DMS79 (cell line): ENCODE measurements around the gene ANKAR.
"Not testable (repeated sequence)": the region's sequence is repeated elsewhere in the genome, so short reads cannot be mapped to it uniquely, and the experiment has no call there.

Source experiments
- DNase-seq: peaks from one replicate; lab custom pipeline; 2025; lab: John Stamatoyannopoulos, UW

Gene ANKAR, protein sequence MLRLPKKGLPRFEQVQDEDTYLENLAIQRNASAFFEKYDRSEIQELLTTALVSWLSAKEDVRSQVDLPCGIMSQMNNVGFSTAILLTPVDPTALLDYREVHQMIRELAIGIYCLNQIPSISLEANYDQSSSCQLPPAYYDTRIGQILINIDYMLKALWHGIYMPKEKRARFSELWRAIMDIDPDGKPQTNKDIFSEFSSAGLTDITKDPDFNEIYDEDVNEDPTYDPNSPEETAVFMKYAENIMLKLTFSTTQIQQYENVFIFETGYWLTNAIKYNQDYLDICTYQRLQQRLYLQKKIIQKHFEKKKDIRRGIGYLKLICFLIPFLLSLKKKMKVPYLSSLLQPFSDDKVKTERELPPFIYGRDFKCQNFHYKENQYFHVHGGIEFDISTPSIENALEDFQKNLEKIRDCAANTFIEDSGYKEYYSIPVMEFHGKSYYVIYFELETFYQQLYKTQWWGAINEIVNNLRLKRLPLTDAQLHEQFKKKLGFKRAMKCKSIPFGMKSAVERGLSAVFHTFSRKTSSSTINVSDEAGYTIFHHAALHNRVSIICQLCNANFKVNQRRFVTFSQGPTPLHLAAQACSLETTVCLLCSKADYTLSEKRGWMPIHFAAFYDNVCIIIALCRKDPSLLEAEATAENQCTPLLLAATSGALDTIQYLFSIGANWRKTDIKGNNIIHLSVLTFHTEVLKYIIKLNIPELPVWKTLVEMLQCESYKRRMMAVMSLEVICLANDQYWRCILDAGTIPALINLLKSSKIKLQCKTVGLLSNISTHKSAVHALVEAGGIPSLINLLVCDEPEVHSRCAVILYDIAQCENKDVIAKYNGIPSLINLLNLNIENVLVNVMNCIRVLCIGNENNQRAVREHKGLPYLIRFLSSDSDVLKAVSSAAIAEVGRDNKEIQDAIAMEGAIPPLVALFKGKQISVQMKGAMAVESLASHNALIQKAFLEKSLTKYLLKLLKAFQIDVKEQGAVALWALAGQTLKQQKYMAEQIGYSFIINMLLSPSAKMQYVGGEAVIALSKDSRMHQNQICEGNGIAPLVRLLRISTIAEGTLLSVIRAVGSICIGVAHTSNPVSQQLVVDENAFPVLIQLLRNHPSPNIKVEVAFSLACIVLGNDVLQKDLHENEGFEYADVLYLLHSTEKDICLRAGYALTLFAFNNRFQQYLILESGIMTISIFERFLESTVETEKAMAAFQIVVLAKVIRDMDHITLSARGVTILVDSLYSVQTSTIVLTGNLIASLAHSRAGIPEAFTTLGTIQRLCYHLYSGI (N-terminal part only)

DNA sequence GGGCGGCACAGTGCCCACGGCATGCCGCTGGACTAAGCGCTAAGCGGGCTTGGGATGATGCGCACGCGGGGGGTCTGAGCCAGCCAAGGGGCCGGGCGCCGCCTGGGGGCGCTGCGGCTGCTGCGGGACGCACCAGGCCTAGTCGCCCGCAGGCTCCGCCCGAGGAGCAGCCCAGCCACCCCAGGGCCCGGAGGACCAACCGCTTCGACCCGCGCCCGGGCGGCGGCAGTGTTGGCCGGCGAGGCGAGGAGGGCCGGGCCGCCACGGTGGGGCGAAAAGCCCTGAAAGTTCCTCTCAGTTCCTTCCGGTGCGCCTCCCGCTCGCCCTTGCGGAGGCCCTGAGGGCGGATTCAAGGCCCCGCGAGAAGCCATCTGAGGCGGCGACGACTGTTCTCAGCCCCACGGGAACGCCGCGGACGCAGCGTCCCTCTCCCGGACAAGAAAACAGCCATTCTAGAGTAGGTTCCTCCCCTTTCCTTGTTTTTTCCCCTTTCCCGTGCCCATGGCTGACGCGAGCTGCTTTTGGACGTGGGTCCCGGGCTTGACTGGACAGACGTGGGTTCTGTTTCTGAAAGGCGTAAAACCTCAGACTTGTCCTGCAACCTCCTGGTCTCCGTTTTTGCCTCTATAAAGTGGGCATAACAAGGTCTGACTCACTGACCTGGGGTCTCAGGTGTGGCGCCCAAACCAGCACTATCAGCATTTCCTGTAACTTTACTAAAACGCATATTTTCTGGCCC, at the start of gene ANKAR:
ANKAR (plus strand) TSS at position 297 of the 739 bp plus-strand sequence. CDS start 1,821 bp downstream, outside the sequence.
- no peak for DNase-seq

DNA sequence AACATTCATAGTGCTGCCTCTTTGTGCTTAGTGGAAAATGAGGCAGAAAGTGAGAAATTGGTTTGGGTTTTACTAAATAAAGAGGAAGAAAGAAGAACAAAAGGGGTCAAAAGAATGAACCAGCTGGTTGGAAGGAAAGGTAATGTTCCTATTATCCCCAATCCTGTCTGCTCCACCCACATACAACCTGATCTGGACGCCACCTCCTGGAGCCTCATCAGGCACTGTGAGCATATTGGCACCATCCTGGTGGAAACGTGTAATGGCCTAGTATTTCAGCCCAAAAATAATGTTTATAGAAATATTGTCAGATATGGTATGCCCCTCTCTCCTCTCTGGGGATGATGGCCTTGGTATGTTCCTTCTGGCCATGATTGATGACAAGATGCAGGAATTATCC, 48.8 kb upstream of the ANKAR start:
- no peak for DNase-seq

- no peak for DNase-seq
Measured at GRCh38 chr2:189627789-189628188, 46.7 kb upstream of the ANKAR start.

DNA sequence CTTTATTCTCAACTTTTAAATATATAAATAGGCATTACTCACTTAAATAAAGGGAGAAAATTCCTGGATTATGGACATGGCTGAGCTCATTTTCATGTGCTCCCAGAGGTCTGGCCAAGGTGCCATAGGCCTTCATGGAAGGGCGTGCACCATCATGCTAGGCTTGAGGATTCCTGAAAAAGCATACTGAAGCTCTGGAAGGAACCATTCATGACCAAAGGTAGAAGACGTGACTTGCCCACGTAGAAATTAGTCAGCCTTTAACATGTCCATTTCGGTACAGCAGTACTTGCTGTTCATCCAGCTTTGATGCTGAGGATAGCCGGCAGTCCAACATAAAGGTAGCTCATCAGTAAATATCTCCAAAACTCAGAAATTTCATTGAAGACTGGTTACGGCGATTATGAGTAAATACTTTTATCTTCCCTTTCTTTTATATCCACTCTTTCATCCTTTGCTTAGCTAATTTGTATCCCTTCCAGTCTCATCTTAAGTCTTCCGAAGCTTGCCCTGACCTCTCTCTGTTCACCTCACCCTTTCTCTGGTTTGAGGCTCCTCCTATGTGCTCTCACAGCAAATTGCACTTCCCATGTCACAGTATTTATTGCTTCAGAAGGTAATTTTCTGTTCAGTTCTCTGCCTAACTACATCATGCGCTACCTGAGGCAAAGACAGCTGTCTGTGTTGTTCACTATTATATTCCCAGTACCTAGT, 45.5 kb upstream of the ANKAR start:
- no peak for DNase-seq

DNA sequence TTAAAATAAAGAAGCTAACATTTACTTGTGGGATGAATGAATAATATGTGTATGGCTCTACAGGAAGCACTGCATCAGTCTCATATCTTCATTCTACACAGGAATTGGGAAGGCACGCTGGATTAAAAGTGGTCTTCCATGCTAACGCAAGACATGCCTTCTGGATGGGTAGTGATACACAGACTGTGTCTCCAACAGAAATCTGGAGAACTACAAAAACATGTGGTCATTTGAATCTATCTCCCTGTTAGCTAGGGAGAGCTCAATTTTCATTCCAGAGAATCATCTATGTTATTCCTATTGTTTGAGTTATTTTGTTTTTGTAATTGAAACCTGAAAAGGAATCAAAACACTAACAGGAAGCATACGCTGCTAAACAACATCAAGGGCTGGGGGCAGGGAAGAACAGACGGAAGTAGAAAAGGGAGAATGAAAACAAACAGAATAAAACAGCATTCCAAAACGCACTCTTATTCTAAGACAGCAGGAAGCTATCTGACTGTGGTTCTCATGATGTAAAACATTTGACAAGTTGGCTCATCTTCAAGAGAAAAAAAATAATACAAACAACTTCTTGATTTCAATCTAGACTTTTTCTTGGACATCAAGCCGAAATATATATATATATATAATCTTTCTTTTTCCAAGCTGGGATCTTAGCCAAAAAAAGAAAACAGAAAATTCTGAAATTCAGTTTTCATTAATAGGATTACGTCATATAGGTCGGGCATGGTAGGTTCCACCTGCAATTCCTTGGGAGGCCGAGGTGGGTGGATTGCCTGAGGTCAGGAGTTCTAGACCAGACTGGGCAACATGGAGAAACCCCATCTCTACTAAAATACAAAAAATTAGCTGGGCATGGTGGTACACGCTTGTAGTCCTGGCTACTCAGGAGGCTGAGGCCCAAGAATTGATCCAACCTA, 44.7 kb upstream of the ANKAR start:
- DNase-seq = no peak

- no peak for DNase-seq
Measured at GRCh38 chr2:189631849-189632248, 42.6 kb upstream of the ANKAR start.

DNA sequence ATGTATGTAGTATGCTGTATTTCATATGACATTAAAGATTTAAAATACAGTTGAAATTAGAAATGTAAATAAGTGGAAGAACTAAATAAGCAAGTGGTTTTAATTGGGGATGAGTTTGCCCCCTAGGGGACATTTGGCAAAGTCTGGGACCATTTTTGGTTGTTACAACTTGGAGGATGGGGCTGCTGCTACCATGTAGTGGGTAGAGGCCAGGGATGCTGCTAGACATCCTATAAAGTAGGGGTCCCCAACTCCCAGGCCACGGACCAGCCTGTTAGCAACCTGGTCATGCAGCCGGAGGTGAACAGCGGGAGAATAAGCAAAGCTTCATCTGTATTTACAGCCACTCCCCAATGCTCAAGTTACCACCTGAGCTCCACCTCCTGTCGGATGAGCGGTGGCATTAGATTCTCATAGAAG, 41.1 kb upstream of the ANKAR start:
- DNase-seq = no peak

GRCh38 chr2:189635353-189635752, 39.1 kb upstream of the ANKAR start:
- no peak for DNase-seq

- no peak for DNase-seq
Measured at GRCh38 chr2:189638301-189639006, 36.0 kb upstream of the ANKAR start.

DNA sequence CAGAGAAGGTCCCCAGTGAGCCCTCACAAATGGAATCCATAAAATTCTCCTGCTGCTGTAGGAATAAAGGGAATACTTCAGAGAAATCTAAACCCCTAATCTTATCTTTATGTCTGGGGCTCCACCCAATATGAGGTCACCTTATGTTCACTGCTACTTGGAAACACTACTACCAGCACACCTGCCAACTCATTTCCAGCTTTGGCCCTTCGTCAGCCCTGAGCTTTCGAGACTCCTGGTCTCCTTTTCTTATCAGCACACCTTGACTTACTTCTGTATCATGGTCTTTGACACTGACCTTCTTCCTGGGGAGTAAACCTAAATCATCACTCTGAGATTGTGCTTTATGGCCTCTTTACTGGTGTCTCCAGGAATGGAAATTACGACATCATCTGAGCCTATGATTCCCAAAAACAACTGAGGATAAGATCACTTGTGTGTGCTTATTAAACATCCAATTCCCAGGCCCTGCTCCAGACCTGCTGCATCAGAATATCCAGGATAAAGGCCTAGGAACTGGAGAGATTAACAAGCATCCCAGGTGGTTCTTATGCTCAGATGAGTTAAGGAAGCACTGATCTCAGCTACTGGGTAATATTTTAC, 35.4 kb upstream of the ANKAR start:
- no peak for DNase-seq

- no peak for DNase-seq
Measured at GRCh38 chr2:189641002-189641401, 33.5 kb upstream of the ANKAR start.

GRCh38 chr2:189641590-189641989, 32.9 kb upstream of the ANKAR start:
- no peak for DNase-seq

- DNase-seq = no peak
Measured at GRCh38 chr2:189646521-189646920, 27.9 kb upstream of the ANKAR start.

- no peak for DNase-seq
Measured at GRCh38 chr2:189648846-189649509, 25.5 kb upstream of the ANKAR start.

- DNase-seq = no peak
Measured at GRCh38 chr2:189651284-189651683, 23.2 kb upstream of the ANKAR start.

DNA sequence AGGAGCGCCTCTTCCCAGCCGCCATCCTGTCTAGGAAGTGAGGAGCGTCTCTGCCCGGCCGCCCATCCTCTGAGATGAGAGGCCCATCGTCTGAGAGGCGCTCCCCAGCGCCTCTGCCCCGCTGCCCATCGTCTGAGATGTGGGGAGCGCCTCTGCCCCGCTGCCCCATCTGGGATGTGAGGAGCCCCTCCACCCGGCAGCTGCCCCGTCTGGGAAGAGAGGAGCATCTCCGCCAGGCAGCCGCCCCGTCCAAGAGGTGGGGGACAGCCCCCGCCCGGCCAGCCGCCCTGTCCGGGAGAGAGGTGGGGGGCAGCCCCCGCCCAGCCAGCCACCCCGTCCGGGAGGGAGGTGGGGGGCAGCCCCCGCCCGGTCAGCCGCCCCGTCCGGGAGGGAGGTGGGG, 21.0 kb upstream of the ANKAR start:
- not testable (repeated sequence) for DNase-seq

- DNase-seq = no peak
Measured at GRCh38 chr2:189654641-189655040, 19.8 kb upstream of the ANKAR start.

- DNase-seq = no peak
Measured at GRCh38 chr2:189657867-189658266, 16.6 kb upstream of the ANKAR start.
